Activated B cell treated with CpG ODN at 0.5 μM for 24 hours (primary cell): Measurements from ENCODE around the gene PICALM. TPM values are rescaled to one million over a fixed set of nuclear protein-coding genes. Genes with fewer than 3 reads are reported as not detected.
A peak's percentile ranks its signal among the peaks of the same experiment; 100 is the strongest.

Source experiments
- ATAC-seq: fragments of 200-7000 bp; cut with Tn5 transposase; one replicate; pipeline ENCODE4 v1.10.0; 2021; ENCODE audit warnings: low read depth, mild to moderate bottlenecking, moderate library complexity
- CTCF ChIA-PET: fragments of 350-600 bp; sonication (Branson Sonifier 250); formaldehyde crosslinking; loops from one replicate; lab custom pipeline; 2021; ENCODE audit warnings: antibody characterized with exemption; lab: Charles Lee
- POLR2A ChIA-PET: fragments of 350-600 bp; sonication (Branson Sonifier 250); formaldehyde crosslinking; loops from one replicate; lab custom pipeline; 2021; ENCODE audit warnings: antibody characterized with exemption; lab: Charles Lee
- DNase-seq: peaks from one replicate; pipeline ENCODE4 v3.0.0; 2022
- H3K27ac Mint-ChIP-seq: one replicate; pipeline ENCODE4 v1.8.0; 2020; ENCODE audit warnings: mixed read lengths
- H3K27me3 Mint-ChIP-seq: one replicate; pipeline ENCODE4 v1.8.0; 2021; ENCODE audit warnings: mixed read lengths
- H3K36me3 Mint-ChIP-seq: one replicate; pipeline ENCODE4 v1.8.0; 2021; ENCODE audit warnings: low read depth, mixed read lengths
- H3K4me1 Mint-ChIP-seq: one replicate; pipeline ENCODE4 v1.8.0; 2021; ENCODE audit warnings: mixed read lengths
- H3K4me3 Mint-ChIP-seq: one replicate; pipeline ENCODE4 v1.8.0; 2020; ENCODE audit warnings: mild to moderate bottlenecking, mixed read lengths
- H3K9me3 Mint-ChIP-seq: one replicate; pipeline ENCODE4 v1.8.0; 2020; ENCODE audit warnings: mixed read lengths
- intact Hi-C: fragments of 100-400 bp; cut with micrococcal nuclease; formaldehyde crosslinking; loops from one replicate; pipeline ENCODE4 v1.15.1; 2024
- total RNA-seq: library from RNA; stranded (reverse); gene quantifications from 2 replicates; pipeline ENCODE4 v1.2.3, GENCODE V29; 2022
- TF ChIP-seq, protein P1 (sequence below): fragments of 200-600 bp; IDR thresholded peaks from one replicate; pipeline ENCODE4 v1.8.0; 2022; ENCODE audit warnings: antibody characterized with exemption, mild to moderate bottlenecking

Gene PICALM
- total RNA-seq, 1 donor from 2014 or later, result 139 TPM

- H3K36me3 Mint-ChIP-seq, result peaks cover 11% of the 10 kb centered on the region
- no peaks in the 10 kb centered on the region for H3K9me3 Mint-ChIP-seq
- H3K27ac Mint-ChIP-seq, result peak overlapping the region; percentile 68
- no peaks in the 10 kb centered on the region for H3K27me3 Mint-ChIP-seq
- POLR2A ChIA-PET, result interaction anchor here (0.6 kb wide), 1 partner anchor 14 kb away, joined by 10 read pairs; no protein-coding TSS in a partner anchor
- TF ChIP-seq, protein P1, sequence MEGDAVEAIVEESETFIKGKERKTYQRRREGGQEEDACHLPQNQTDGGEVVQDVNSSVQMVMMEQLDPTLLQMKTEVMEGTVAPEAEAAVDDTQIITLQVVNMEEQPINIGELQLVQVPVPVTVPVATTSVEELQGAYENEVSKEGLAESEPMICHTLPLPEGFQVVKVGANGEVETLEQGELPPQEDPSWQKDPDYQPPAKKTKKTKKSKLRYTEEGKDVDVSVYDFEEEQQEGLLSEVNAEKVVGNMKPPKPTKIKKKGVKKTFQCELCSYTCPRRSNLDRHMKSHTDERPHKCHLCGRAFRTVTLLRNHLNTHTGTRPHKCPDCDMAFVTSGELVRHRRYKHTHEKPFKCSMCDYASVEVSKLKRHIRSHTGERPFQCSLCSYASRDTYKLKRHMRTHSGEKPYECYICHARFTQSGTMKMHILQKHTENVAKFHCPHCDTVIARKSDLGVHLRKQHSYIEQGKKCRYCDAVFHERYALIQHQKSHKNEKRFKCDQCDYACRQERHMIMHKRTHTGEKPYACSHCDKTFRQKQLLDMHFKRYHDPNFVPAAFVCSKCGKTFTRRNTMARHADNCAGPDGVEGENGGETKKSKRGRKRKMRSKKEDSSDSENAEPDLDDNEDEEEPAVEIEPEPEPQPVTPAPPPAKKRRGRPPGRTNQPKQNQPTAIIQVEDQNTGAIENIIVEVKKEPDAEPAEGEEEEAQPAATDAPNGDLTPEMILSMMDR, result no peak
- no peak for DNase-seq
- intact Hi-C loops, result no loop called here
- CTCF ChIA-PET, result interaction anchor here (1.6 kb wide), 1 partner anchor 178 kb away, joined by 6 read pairs; no protein-coding TSS in a partner anchor
- H3K4me1 Mint-ChIP-seq, result peaks cover 64% of the 10 kb centered on the region
- H3K4me3 Mint-ChIP-seq, result no peak overlapping the region
- no peak for ATAC-seq
Observed at GRCh38 chr11:86039094-86039493, 29.8 kb downstream of the PICALM start.

DNA sequence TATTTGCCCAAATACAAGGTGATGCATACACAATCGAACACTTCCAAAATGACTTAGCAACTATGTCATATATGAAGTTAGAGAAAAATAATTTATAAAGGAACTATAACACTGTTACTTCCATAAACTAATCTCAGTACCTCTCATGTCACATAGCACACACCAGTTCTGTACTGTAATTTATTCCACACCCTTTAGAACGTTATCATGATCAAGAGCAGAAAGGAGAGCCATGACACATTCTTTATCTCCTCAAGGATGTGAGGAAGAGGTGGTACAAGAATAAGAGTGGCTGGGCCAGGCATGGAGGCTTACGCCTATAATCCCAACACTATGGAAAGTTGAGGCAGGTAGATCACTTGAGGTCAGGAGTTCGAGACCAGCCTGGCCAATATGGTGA lies 31.1 kb downstream of the PICALM start:
- Mint-ChIP-seq H3K4me1 (peaks cover 63% of the 10 kb centered on the region), H3K9me3 (no peaks in the 10 kb centered on the region), H3K36me3 (peaks cover 11% of the 10 kb centered on the region), H3K4me3 (no peak overlapping the region), H3K27me3 (no peaks in the 10 kb centered on the region), H3K27ac (no peak overlapping the region)
- TF ChIP-seq, protein P1, result no peak
- ATAC-seq (no peak), DNase-seq (no peak)
- intact Hi-C loops, result no loop called here
- CTCF ChIA-PET, result no interaction called here
- POLR2A ChIA-PET, result interaction anchor here (0.7 kb wide), 1 partner anchor 254 kb away, joined by 8 read pairs; no protein-coding TSS in a partner anchor

DNA sequence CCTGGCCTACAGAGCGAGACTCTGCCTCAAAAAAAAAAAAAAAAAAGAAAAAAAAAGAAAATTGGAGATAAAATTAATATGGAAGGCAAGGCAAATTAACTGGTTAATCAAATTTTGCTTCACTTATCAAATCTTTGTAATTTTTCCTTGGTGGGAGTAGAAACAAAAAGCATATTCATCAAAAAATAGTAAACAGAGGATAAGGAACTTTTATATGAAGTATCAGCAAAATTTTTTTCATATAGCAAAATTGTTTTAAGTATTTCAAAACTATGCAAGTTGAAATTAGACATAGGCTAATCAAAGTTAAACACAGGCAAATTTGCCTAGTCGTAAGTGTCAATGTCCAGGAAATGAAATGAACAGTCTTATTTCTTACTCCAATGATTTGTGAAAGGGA lies 33.0 kb downstream of the PICALM start:
- intact Hi-C loops, result no loop called here
- no peak overlapping the region for H3K4me3 Mint-ChIP-seq
- no peaks in the 10 kb centered on the region for H3K9me3 Mint-ChIP-seq
- DNase-seq (no peak), ATAC-seq (no peak)
- TF ChIP-seq, protein P1, result no peak
- peaks cover 19% of the 10 kb centered on the region for H3K36me3 Mint-ChIP-seq
- no peaks in the 10 kb centered on the region for H3K27me3 Mint-ChIP-seq
- ChIA-PET POLR2A (no interaction called here), CTCF (no interaction called here)
- no peak overlapping the region for H3K27ac Mint-ChIP-seq
- peaks cover 60% of the 10 kb centered on the region for H3K4me1 Mint-ChIP-seq

- Mint-ChIP-seq H3K9me3 (no peaks in the 10 kb centered on the region), H3K4me1 (peaks cover 55% of the 10 kb centered on the region), H3K27ac (no peak overlapping the region), H3K36me3 (peaks cover 25% of the 10 kb centered on the region), H3K27me3 (no peaks in the 10 kb centered on the region), H3K4me3 (no peak overlapping the region)
- DNase-seq (no peak), ATAC-seq (no peak)
- intact Hi-C loops, result no loop called here
- ChIA-PET CTCF (no interaction called here), POLR2A (no interaction called here)
- TF ChIP-seq, protein P1, result no peak
Observed at GRCh38 chr11:86035164-86035563, 33.7 kb downstream of the PICALM start.

GRCh38 chr11:86034710-86035109 lies 34.2 kb downstream of the PICALM start:
- Mint-ChIP-seq H3K4me1 (peaks cover 52% of the 10 kb centered on the region), H3K4me3 (no peak overlapping the region), H3K36me3 (peaks cover 26% of the 10 kb centered on the region), H3K27me3 (no peaks in the 10 kb centered on the region), H3K9me3 (no peaks in the 10 kb centered on the region), H3K27ac (no peak overlapping the region)
- DNase-seq, result no peak
- no peak for ATAC-seq
- intact Hi-C loops, result no loop called here
- TF ChIP-seq, protein P1, result no peak
- POLR2A ChIA-PET, result interaction anchor here (1.0 kb wide), 1 partner anchor 196 kb away, joined by 3 read pairs; no protein-coding TSS in a partner anchor
- CTCF ChIA-PET, result no interaction called here
